Activated T-helper 17 cell treated with anti-CD3 and anti-CD28 coated beads, Interleukin-2, amount 50 U/mL, for 72 hours (primary cell): Measurements from ENCODE around the gene MTREX. TPM values are rescaled to one million over a fixed set of nuclear protein-coding genes. Genes with fewer than 3 reads are reported as not detected.
"Not testable (repeated sequence)": the region's sequence is repeated elsewhere in the genome, so short reads cannot be mapped to it uniquely, and the experiment has no call there.

Source experiments
- ATAC-seq: fragments of 150-1000 bp; cut with Tn5 transposase; replicated peaks from 2 replicates; pipeline ENCODE4 v1.10.0; 2021; ENCODE audit warnings: mild to moderate bottlenecking, moderate library complexity
- H3K27ac Mint-ChIP-seq: one replicate; pipeline ENCODE4 v1.8.0; 2022; ENCODE audit warnings: mixed read lengths
- H3K27me3 Mint-ChIP-seq: one replicate; pipeline ENCODE4 v1.8.0; 2022; ENCODE audit warnings: mixed read lengths
- H3K36me3 Mint-ChIP-seq: one replicate; pipeline ENCODE4 v1.8.0; 2022; ENCODE audit warnings: low read depth, mild to moderate bottlenecking, mixed read lengths
- H3K4me1 Mint-ChIP-seq: one replicate; pipeline ENCODE4 v1.8.0; 2022; ENCODE audit warnings: mixed read lengths
- H3K4me3 Mint-ChIP-seq: one replicate; pipeline ENCODE4 v1.8.0; 2022; ENCODE audit warnings: mild to moderate bottlenecking, mixed read lengths
- H3K9me3 Mint-ChIP-seq: one replicate; pipeline ENCODE4 v1.8.0; 2022; ENCODE audit warnings: mixed read lengths
- total RNA-seq, 2 donors: library from RNA; stranded (reverse); gene quantifications; one replicate each; pipeline ENCODE4 v1.2.3, GENCODE V29; 2022

Gene MTREX
- total RNA-seq, 2 donors from 2014 or later, result 74.1 to 88.5 TPM

- Mint-ChIP-seq H3K27me3 (no peaks in the 10 kb centered on the region), H3K36me3 (peaks cover 34% of the 10 kb centered on the region), H3K4me3 (peak overlapping the region; percentile 18), H3K4me1 (peaks cover 40% of the 10 kb centered on the region), H3K9me3 (no peaks in the 10 kb centered on the region), H3K27ac (no peak overlapping the region)
- ATAC-seq, result no peak
Measured at GRCh38 chr5:55313870-55314617, 6.3 kb downstream of the MTREX start.

GRCh38 chr5:55316289-55316688 lies 8.5 kb downstream of the MTREX start:
- H3K4me3 Mint-ChIP-seq, result no peak overlapping the region
- H3K4me1 Mint-ChIP-seq, result peaks cover 41% of the 10 kb centered on the region
- H3K9me3 Mint-ChIP-seq, result no peaks in the 10 kb centered on the region
- H3K27me3 Mint-ChIP-seq, result no peaks in the 10 kb centered on the region
- no peak for ATAC-seq
- H3K36me3 Mint-ChIP-seq, result peaks cover 27% of the 10 kb centered on the region
- H3K27ac Mint-ChIP-seq, result peak overlapping the region; percentile 24

DNA sequence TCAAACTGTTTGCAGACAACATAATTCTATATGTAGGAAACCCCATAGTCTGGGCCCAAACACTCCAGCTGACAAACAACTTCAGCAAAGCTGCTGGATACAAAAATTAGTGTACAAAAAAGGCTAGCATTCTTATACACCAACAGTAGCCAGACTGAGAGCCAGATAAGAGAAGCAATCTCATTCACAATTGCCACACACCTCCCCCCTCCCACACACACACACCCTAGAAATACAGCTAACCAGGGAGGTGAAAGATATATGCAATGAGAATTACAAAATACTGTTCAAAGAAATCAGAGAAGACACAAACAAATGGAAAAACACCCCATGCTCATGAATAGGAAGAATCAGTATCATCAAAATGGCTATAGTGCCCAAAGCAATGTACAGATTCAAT lies 9.0 kb downstream of the MTREX start:
- Mint-ChIP-seq H3K27me3 (no peaks in the 10 kb centered on the region), H3K4me3 (no peak overlapping the region), H3K4me1 (peaks cover 37% of the 10 kb centered on the region), H3K36me3 (peaks cover 21% of the 10 kb centered on the region), H3K27ac (peak overlapping the region; percentile 24), H3K9me3 (no peaks in the 10 kb centered on the region)
- ATAC-seq, result no peak

GRCh38 chr5:55318237-55318636 lies 10.4 kb downstream of the MTREX start:
- H3K4me3 Mint-ChIP-seq, result not testable (repeated sequence)

GRCh38 chr5:55319491-55319890 lies 11.7 kb downstream of the MTREX start:
- H3K36me3 Mint-ChIP-seq, result peaks cover 42% of the 10 kb centered on the region
- peaks cover 24% of the 10 kb centered on the region for H3K4me1 Mint-ChIP-seq

More at GRCh38 chr5:55318237-55318636, 10.4 kb downstream of the MTREX start:
- ATAC-seq, H3K27me3 Mint-ChIP-seq, H3K9me3 Mint-ChIP-seq, H3K27ac Mint-ChIP-seq: not testable (repeated sequence)
- H3K4me1 Mint-ChIP-seq, result peaks cover 35% of the 10 kb centered on the region
- peaks cover 32% of the 10 kb centered on the region for H3K36me3 Mint-ChIP-seq

DNA sequence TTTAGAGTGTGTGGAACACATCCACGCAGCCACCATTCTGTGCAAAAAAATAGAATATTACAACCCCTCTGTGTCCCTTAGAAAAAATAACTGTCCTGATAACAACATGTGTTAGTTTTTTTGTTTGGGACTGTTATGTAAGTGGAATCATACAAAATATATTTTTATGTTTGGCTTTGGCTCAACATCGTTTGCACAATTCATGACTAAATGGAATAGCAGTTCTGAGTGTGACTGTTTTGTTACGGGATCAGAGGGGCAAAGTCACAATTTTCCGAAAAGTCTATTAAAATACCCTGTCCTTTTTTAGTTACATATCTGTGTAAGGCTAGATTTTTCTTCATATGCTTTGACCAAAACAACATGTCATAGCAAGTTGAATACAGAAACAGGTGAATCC lies 12.8 kb downstream of the MTREX start:
- ATAC-seq, result no peak
- H3K27me3 Mint-ChIP-seq, result no peaks in the 10 kb centered on the region
- no peaks in the 10 kb centered on the region for H3K9me3 Mint-ChIP-seq
- H3K36me3 Mint-ChIP-seq, result peaks cover 52% of the 10 kb centered on the region
- no peak overlapping the region for H3K27ac Mint-ChIP-seq
- H3K4me1 Mint-ChIP-seq, result peaks cover 25% of the 10 kb centered on the region
- H3K4me3 Mint-ChIP-seq, result no peak overlapping the region

More at GRCh38 chr5:55319491-55319890, 11.7 kb downstream of the MTREX start:
- Mint-ChIP-seq H3K27ac (no peak overlapping the region), H3K4me3 (no peak overlapping the region), H3K27me3 (no peaks in the 10 kb centered on the region), H3K9me3 (no peaks in the 10 kb centered on the region)
- ATAC-seq, result no peak

DNA sequence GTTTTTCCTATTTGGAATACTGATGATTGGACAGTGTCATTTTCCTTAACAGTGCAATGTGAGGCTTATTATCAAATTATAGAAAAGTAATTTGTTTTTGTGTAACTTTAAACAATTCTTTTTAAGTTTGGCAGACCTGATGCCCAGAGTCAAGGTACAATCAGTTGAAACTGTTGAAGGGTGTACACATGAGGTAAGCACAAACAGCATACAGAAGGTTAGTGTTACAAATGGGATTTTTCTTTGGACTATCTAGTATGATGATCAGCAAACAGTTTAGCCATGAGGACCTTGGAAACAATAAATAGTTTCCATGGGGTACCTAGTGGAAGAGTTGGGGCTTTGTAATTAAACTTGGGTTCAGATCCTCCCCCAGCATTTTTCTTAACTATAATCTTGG lies 16.2 kb downstream of the MTREX start:
- H3K27ac Mint-ChIP-seq, result no peak overlapping the region
- H3K27me3 Mint-ChIP-seq, result no peaks in the 10 kb centered on the region
- H3K4me1 Mint-ChIP-seq, result peaks cover 18% of the 10 kb centered on the region
- H3K4me3 Mint-ChIP-seq, result no peak overlapping the region
- ATAC-seq, result no peak
- H3K9me3 Mint-ChIP-seq, result no peaks in the 10 kb centered on the region
- H3K36me3 Mint-ChIP-seq, result peaks cover 74% of the 10 kb centered on the region

GRCh38 chr5:55324815-55325418 lies 17.1 kb downstream of the MTREX start:
- no peak overlapping the region for H3K4me3 Mint-ChIP-seq
- H3K9me3 Mint-ChIP-seq, result no peaks in the 10 kb centered on the region
- H3K36me3 Mint-ChIP-seq, result peaks cover 80% of the 10 kb centered on the region
- ATAC-seq, result peak; percentile 49
- H3K4me1 Mint-ChIP-seq, result peaks cover 15% of the 10 kb centered on the region
- H3K27ac Mint-ChIP-seq, result no peak overlapping the region
- no peaks in the 10 kb centered on the region for H3K27me3 Mint-ChIP-seq

DNA sequence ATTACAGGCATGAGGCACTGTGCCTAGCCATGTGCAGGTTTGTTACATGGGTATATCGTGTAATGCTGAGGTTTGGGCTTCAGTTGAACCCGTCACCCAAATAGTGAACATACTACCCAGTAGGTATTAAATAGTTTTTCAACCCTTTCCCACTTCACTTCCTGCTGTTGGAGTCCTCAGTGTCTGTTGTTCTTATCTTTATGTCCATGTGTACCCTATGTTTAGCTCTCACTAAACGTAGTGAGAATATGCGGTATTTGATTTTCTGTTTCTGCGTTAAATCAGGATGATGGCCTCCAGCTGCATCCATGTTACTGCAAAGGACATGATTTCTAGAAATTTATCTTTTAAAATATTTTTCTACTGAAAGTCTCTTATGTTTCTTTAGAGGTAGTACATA lies 17.8 kb downstream of the MTREX start:
- Mint-ChIP-seq H3K4me1 (peaks cover 17% of the 10 kb centered on the region), H3K4me3 (no peak overlapping the region), H3K27me3 (no peaks in the 10 kb centered on the region), H3K36me3 (peaks cover 86% of the 10 kb centered on the region), H3K9me3 (no peaks in the 10 kb centered on the region), H3K27ac (no peak overlapping the region)
- no peak for ATAC-seq

GRCh38 chr5:55327281-55327680 lies 19.5 kb downstream of the MTREX start:
- Mint-ChIP-seq H3K4me3 (peak overlapping the region; percentile 26), H3K9me3 (no peaks in the 10 kb centered on the region), H3K27me3 (no peaks in the 10 kb centered on the region), H3K4me1 (peaks cover 22% of the 10 kb centered on the region), H3K27ac (peak overlapping the region; percentile 76), H3K36me3 (peaks cover 98% of the 10 kb centered on the region)
- ATAC-seq, result no peak

DNA sequence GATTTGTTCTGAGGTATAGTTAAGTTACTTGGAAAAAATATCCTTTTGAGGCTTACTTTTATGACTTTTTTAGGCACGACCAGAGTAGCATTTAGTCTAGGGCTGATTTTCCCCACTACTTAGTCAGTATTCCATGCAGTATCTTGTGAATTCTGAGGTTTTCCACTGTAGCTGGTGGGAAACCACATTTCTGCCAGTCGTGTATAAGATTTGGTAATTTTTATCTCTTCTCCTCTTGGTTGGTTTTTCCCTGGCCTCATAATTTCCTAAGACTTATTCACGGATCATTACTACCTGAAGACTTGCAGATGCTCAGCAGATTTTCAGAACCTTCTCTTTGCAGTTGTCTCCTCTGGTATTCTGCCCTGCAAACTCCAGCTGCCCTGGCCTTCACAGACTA lies 23.5 kb downstream of the MTREX start:
- Mint-ChIP-seq H3K36me3 (peaks cover 88% of the 10 kb centered on the region), H3K27ac (no peak overlapping the region), H3K9me3 (no peaks in the 10 kb centered on the region), H3K4me1 (peaks cover 23% of the 10 kb centered on the region), H3K4me3 (no peak overlapping the region), H3K27me3 (no peaks in the 10 kb centered on the region)
- no peak for ATAC-seq

DNA sequence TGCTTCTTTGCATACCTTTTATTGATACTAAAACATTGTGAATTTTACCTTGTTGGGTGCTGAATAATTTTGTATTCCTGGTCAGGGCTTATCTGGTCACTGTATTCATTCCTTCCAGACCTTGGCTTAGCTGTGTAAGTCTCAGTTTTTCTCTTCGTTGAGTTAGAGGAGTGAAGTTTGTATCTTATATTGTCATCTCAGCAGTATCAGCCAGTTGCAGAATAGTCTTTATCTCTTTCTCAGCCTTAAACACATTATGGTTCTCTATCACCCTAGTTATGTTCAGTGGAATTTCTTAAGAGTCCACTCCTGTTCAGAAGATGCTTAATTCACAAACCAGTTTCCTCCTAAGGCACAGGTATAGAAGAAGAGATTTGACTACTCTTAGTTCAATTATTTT lies 25.2 kb downstream of the MTREX start:
- Mint-ChIP-seq H3K9me3 (no peaks in the 10 kb centered on the region), H3K27me3 (no peaks in the 10 kb centered on the region), H3K36me3 (peaks cover 85% of the 10 kb centered on the region), H3K27ac (no peak overlapping the region), H3K4me1 (peaks cover 15% of the 10 kb centered on the region), H3K4me3 (no peak overlapping the region)
- no peak for ATAC-seq

DNA sequence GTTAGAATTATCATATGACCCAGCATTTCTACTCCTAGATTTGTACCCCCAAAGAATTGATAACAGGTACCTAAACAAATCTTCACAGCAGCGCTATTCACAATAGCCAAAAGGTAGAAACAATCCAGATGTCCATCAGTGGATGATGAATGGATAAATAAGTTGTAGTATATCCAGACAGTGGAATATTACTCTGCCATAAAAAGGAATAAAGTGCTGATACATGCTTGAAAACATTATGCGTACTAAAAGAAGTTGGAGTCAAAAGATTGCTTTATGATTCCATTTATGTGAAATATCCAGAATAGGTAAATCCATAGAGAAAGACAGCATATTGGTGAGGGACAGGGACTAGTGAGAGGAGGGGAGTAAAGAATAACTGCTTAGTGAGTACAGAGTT lies 26.0 kb downstream of the MTREX start:
- peaks cover 20% of the 10 kb centered on the region for H3K4me1 Mint-ChIP-seq
- no peaks in the 10 kb centered on the region for H3K9me3 Mint-ChIP-seq
- H3K36me3 Mint-ChIP-seq, result peaks cover 85% of the 10 kb centered on the region
- H3K27me3 Mint-ChIP-seq, result no peaks in the 10 kb centered on the region
- ATAC-seq, result no peak
- no peak overlapping the region for H3K4me3 Mint-ChIP-seq
- H3K27ac Mint-ChIP-seq, result no peak overlapping the region

DNA sequence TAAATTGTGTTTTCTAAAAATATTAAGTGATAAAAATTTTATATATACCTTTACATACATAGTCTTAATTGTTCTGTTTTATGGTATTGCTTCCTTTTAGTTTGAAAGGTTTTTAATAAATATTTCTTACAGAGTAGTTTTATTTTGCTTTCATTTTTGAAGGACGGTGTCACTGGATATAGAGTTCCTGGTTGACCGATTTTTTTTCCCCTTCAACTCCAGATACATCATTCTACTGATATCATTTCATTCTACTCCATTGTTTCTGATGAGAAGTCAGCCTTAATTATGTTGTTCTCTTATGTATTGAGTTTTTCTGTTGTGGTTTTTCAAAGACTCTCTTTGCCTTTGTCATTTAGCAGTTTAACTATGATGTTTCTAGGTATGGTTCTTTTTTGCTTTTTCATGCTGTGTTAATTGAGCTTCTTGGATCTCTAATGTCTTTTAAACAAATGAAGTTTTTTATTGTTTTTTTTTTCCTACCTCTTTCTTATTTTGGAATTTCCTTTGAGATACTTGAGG lies 30.4 kb downstream of the MTREX start:
- Mint-ChIP-seq H3K4me3 (peak overlapping the region; percentile 43), H3K4me1 (peaks cover 7% of the 10 kb centered on the region), H3K36me3 (peaks cover 82% of the 10 kb centered on the region), H3K9me3 (no peaks in the 10 kb centered on the region), H3K27ac (peak overlapping the region; percentile 58), H3K27me3 (no peaks in the 10 kb centered on the region)
- peak; percentile 44 for ATAC-seq

GRCh38 chr5:55338810-55339243 lies 31.0 kb downstream of the MTREX start:
- Mint-ChIP-seq H3K27me3 (no peaks in the 10 kb centered on the region), H3K4me3 (peak overlapping the region; percentile 43), H3K9me3 (no peaks in the 10 kb centered on the region), H3K27ac (peak overlapping the region; percentile 58), H3K36me3 (peaks cover 82% of the 10 kb centered on the region), H3K4me1 (peaks cover 5% of the 10 kb centered on the region)
- peak; percentile 90 for ATAC-seq
